Esophagus (tissue), 2 donors: ENCODE results near the gene TNFAIP8. TPM values are rescaled to one million over a fixed set of nuclear protein-coding genes. Genes with fewer than 3 reads are reported as not detected.
A peak's percentile ranks its signal among the peaks of the same experiment; 100 is the strongest.

Experiments
- H3K27ac ChIP-seq, 2 donors: one replicate each; pipeline ENCODE4 v1.5.1; 2013; ENCODE audit warnings: low read depth in 2 of 2, mild to moderate bottlenecking in 2 of 2, inconsistent platforms in 1 of 2, low read length in 1 of 2, moderate library complexity in 1 of 2
- H3K27me3 ChIP-seq, 2 donors: one replicate each; pipeline ENCODE4 v1.6.1; 2013; ENCODE audit warnings: low read length in 2 of 2, control low read depth in 1 of 2, mild to moderate bottlenecking in 1 of 2; ENCODE audit not compliant: insufficient read depth in 2 of 2, control insufficient read depth in 1 of 2
- H3K36me3 ChIP-seq, 2 donors: one replicate each; pipeline ENCODE4 v1.6.1; 2013; ENCODE audit warnings: low read length in 1 of 2; ENCODE audit not compliant: control insufficient read depth in 2 of 2, insufficient read depth in 2 of 2
- H3K4me1 ChIP-seq, 2 donors: one replicate each; pipeline ENCODE4 v1.6.1; 2013; ENCODE audit warnings: low read length in 1 of 2; ENCODE audit not compliant: control insufficient read depth in 2 of 2, insufficient read depth in 2 of 2
- H3K4me3 ChIP-seq, 2 donors: one replicate each; pipeline ENCODE4 v1.5.1; 2013; ENCODE audit warnings: low read length in 2 of 2, mild to moderate bottlenecking in 2 of 2, low read depth in 1 of 2, moderate library complexity in 1 of 2
- H3K9me3 ChIP-seq, 2 donors: one replicate each; pipeline ENCODE4 v1.6.1; 2013; ENCODE audit warnings: mild to moderate bottlenecking in 2 of 2, low read depth in 1 of 2, low read length in 1 of 2, moderate library complexity in 1 of 2; ENCODE audit not compliant: control insufficient read depth in 2 of 2, insufficient read depth in 1 of 2
- WGBS, 2 donors: extraction: QIAGEN DNeasy Blood & Tissue Kit; methylation state at CpG; one replicate each; pipeline ENCODE4 v1.1.7; 2013; 5-methylcytosine and 5-hydroxymethylcytosine counted together
- polyA plus RNA-seq, 2 donors: library from polyadenylated mRNA; stranded (reverse); fragments of 200-250 nt; gene quantifications; one replicate each; pipeline ENCODE4 v1.2.3, GENCODE V29; 2013
- donor health status: healthy with polysubstance abuse.
- donor health status: Bipolar disorder and iron deficiency.

The TNFAIP8 gene
- 10 to 100 TPM; 11.0 to 16.1 TPM for polyA plus RNA-seq

DNA sequence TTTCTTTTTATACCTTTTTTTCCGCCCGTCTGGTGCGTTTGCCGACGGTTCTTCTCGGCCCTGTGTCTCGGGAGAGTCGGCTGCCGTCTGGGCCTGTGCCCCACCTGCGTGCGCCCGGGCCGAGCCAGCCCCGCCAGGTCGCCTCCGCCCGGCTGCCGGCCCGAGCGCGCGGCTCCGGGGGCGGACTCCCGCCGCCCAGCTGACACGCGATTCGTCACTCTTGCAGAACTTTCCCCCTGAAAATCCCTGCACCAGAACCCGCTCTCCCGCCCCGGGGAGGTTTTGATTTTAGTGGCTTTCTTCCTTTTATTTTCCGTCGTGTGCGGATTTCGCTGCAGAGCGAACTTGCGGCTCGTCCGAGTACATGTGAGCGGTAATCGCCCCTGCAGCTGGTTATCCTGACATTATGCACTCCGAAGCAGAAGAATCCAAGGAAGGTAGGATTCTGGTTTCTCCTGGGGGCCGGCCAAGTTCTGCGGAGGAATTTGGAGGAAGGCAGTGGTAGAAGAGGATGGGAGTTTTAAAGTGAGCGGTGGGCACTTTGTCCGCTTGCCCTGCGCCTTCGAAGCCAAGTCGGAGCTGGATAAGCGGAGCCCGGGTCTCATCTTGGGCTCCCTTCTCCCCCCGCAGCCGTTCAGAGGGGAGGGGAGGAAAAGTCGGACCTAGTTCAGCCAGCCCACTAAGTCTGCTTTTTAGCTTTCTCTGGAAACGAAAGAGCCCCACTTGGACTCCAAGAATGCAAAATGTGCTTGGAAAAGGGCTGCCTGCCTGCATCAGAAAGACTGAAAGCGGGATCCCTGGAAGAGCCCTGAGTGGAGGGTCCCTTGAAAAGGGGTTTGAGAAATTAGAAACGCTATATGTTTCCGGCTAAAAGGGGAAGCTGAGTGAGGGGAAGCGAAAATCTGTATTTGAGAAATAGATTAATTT, at the start of gene TNFAIP8:
Gene TNFAIP8, plus strand, starts transcription at position 335 of the 927 bp plus-strand sequence. Its CDS starts 72 bp downstream, at position 407.
- 1 to 3% methylated on average over 60 of the region's 60 CpGs for WGBS, 2 donors
- H3K27me3 ChIP-seq = no peaks in the 10 kb centered on the region
- no peaks in the 10 kb centered on the region for H3K9me3 ChIP-seq
- peak within 1 kb of the TSS; percentile 56 to 93 for H3K4me3 ChIP-seq
- no peaks in the 10 kb centered on the region for H3K36me3 ChIP-seq
- H3K4me1 ChIP-seq = peaks cover 8 to 10% of the 10 kb centered on the region in 2 donors
- H3K27ac ChIP-seq = peak within 1 kb of the TSS; percentile 78 to 92

DNA sequence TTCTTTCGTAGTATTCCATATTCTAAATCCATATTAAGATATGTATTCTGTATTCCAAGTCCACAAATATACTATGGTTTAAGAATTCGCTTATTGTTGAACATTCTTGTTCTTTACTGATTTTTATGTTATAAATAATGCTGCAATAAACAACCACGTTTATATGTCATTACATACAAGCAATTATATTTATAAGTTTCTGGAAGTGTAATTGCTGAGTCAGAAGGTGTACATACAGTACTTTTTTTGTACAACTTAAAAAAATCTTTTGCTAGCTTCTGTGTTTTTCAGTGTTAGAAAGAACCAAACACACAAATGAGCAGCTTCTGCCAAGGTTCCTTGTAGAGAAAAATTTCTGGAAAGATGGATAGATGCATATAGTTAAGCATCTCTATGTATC, 48.6 kb upstream of the TNFAIP8 start:
- H3K4me3 ChIP-seq = no peak overlapping the region
- no peaks in the 10 kb centered on the region for H3K9me3 ChIP-seq
- WGBS, 2 donors = 77 to 85% methylated on average over 3 of the region's 3 CpGs
- no peak overlapping the region for H3K27ac ChIP-seq
- H3K4me1 ChIP-seq = peaks cover 0 to 3% of the 10 kb centered on the region in 2 donors
- H3K36me3 ChIP-seq = peaks cover 0 to 2% of the 10 kb centered on the region in 2 donors
- no peaks in the 10 kb centered on the region for H3K27me3 ChIP-seq

DNA sequence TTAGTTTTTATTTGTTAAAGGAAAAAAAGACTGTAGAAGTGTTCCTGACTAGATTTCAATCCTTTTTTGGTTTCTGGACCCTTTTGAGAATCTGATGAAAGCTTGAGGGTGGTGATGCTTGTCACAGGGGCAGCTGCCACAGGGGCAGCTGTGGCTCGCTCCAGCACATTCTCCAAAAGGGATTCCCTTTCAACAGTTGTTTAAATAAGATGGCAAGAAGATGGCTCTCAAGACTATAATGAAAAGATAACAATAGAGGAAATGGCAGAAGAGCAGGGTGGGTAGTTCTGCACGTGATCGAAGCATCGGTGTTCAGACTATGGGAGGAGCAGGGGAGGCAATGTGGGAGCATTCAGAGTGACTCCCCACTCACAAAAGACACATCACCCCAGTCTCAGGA, 46.5 kb upstream of the TNFAIP8 start:
- H3K27me3 ChIP-seq = no peaks in the 10 kb centered on the region
- 80 to 82% methylated on average over 4 of the region's 4 CpGs for WGBS, 2 donors
- peaks cover 0 to 2% of the 10 kb centered on the region in 2 donors for H3K36me3 ChIP-seq
- H3K27ac ChIP-seq = no peak overlapping the region
- no peak overlapping the region for H3K4me3 ChIP-seq
- no peaks in the 10 kb centered on the region for H3K4me1 ChIP-seq
- no peaks in the 10 kb centered on the region for H3K9me3 ChIP-seq

DNA sequence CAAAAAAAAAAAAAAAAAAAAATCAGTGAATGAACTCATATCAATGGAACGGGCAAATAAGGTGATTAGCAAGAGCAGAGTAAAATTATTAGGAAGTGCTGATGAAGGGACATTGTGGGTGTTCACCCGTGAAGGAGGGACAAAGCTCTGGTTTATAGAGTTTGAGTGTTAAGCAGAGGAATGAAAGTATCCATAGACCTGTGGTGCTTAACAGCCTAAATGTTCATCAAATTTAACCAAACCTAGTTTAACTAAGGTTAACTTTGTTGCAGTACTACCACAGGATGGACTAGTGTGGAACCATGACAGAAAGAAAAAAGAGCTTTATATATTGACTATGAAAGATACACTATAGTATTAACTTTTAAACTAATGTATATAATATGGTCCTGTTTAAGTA, 44.1 kb upstream of the TNFAIP8 start:
- H3K4me1 ChIP-seq = no peaks in the 10 kb centered on the region
- H3K27ac ChIP-seq = no peak overlapping the region
- no peaks in the 10 kb centered on the region for H3K9me3 ChIP-seq
- H3K4me3 ChIP-seq = no peak overlapping the region
- H3K36me3 ChIP-seq = peaks cover 0 to 2% of the 10 kb centered on the region in 2 donors
- no peaks in the 10 kb centered on the region for H3K27me3 ChIP-seq
- WGBS, 2 donors = 86 to 92% methylated on average over 2 of the region's 2 CpGs

DNA sequence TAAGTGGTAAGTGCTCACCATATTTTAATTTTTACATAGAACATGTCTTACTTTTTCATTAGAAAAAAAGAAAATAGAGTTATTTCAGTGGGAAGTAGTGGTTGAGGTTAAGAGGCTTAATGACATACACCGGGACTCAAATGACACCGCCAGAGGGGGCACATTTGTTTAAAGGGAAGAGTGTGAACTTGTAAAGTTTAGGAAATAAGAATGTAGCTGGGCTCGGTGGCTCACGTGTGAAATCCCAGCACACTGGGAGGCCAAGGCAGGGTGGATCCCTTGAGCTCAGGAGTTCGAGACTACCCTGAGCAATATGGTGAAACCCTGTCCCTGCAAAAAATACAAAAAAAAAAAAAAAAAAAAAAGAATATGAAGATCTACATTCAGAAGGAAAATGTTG, 43.4 kb upstream of the TNFAIP8 start:
- no peaks in the 10 kb centered on the region for H3K9me3 ChIP-seq
- no peak overlapping the region for H3K4me3 ChIP-seq
- H3K27ac ChIP-seq = no peak overlapping the region
- WGBS, 2 donors = 81 to 89% methylated on average over 5 of the region's 5 CpGs
- H3K4me1 ChIP-seq = no peaks in the 10 kb centered on the region
- H3K36me3 ChIP-seq = peaks cover 0 to 2% of the 10 kb centered on the region in 2 donors
- H3K27me3 ChIP-seq = no peaks in the 10 kb centered on the region

DNA sequence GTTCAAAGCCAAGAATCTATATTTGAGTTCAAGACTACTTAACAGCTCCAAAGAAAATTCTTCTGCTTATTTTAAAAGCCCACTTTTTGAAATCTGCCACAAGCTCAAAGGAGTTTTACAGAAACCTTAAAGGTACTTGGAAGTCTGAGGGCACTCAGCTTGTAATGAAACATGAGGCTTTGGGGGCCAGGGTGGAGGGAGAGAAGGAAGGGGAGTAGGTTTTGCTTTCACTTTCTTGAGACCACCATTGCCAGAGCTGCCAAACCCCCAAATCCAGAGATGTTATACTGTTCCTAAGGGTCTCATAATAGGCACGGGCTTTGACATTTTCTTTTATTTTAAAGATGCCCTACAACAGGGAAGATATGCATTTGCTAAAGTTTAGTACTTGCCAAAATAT, 42.6 kb upstream of the TNFAIP8 start:
- WGBS, 2 donors = 84 to 91% methylated on average over 1 of the region's 1 CpG
- peaks cover 0 to 2% of the 10 kb centered on the region in 2 donors for H3K36me3 ChIP-seq
- peak overlapping the region in 1 of 2 donors; percentile 7 for H3K27ac ChIP-seq
- no peaks in the 10 kb centered on the region for H3K9me3 ChIP-seq
- H3K4me3 ChIP-seq = no peak overlapping the region
- H3K4me1 ChIP-seq = no peaks in the 10 kb centered on the region
- no peaks in the 10 kb centered on the region for H3K27me3 ChIP-seq

DNA sequence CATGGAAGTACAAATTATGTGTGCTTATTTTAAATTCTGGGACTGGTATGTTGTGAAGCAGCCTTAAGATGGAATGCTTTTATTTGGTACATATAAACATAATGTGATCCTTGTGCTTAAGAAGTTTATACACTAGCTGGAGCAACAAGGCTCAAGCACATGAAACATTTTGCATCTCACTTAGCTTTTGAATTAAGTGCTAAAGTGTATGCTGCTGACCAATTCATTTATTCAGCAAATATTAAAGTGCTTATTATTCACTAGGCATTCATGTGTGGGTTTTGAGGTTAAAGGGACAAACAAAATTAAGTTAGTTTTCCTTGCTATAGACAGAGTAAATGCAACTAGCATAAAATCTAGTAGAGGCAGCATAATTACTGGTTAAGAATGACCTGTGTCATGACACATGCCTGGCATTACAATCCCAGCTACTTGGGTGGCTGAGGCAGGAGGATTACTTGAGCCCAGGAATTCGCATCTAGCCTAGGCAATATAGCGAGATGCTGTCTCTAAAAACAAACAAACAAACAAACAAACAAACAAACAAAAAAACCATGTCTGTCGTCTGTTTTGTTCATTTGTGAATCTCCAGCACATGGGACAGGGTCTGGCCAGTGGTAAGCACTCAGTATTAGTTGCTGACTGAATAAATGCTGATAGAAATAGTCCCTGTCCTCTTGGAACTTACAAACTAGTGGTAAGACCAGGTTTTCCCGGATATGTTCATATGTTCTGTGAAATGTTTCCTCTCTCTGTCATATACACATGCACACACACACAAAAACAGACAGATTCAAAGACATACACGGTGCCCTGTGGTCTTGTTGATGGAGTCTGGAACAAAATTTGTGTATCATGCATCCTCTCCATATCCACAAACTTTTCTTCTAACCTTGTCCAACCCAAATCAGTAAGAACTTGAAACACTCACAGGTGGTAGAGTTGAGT, 41.9 kb upstream of the TNFAIP8 start:
- H3K4me3 ChIP-seq = no peak overlapping the region
- H3K27me3 ChIP-seq = no peaks in the 10 kb centered on the region
- peaks cover 0 to 2% of the 10 kb centered on the region in 2 donors for H3K36me3 ChIP-seq
- H3K27ac ChIP-seq = no peak overlapping the region
- no peaks in the 10 kb centered on the region for H3K4me1 ChIP-seq
- 66% methylated on average over 5 of the region's 5 CpGs for WGBS, 2 donors
- no peaks in the 10 kb centered on the region for H3K9me3 ChIP-seq

DNA sequence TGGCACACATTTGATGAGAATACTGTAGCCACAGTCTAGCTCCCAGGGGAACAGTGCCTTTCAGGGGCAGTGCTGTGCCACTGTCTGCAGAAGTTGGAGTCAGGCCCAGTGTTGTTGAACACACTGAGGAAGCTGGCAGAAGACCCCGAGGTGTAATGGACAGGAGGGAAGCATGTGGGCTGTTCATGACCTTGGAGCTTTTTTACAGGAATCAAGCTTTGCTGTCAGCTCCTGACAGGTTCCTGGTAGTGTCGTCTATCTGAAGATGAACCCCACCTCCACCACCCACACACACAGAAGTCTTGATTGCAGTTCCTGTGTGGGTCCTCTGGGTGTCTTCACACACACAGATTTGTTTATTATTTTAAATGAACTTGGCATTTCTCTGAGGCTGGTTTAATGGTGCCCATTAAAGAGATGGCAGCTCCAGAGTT, 40.3 kb upstream of the TNFAIP8 start:
- H3K27me3 ChIP-seq = no peaks in the 10 kb centered on the region
- H3K9me3 ChIP-seq = no peaks in the 10 kb centered on the region
- no peaks in the 10 kb centered on the region for H3K36me3 ChIP-seq
- 15 to 17% methylated on average over 2 of the region's 2 CpGs for WGBS, 2 donors
- H3K4me3 ChIP-seq = no peak overlapping the region
- peak overlapping the region in 1 of 2 donors; percentile 52 for H3K27ac ChIP-seq
- H3K4me1 ChIP-seq = no peaks in the 10 kb centered on the region

DNA sequence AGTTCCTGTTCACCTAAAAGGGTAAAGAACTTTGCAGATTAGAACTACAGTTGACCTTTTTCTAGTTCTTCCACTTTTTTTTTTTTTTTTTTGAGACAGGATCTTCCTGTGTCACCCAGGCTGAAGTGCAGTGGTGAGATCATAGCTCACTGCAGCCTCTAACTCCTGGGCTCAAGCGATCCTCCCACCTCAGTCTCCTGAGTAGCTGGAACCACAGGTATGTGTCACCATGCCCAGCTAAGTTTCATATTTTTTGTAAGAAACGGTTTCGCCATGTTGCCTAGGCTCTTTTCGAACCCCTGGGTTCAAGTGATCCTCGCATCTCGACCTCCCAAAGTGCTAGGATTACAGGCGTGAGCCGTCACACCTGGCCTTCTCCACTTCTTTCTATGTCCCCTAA, 39.7 kb upstream of the TNFAIP8 start:
- Histone ChIP-seq H3K36me3 (no peaks in the 10 kb centered on the region), H3K27me3 (no peaks in the 10 kb centered on the region), H3K4me1 (no peaks in the 10 kb centered on the region), H3K9me3 (no peaks in the 10 kb centered on the region), H3K27ac (no peak overlapping the region), H3K4me3 (no peak overlapping the region)
- WGBS, 2 donors = 94 to 95% methylated on average over 8 of the region's 8 CpGs
